ENCODE data around the gene AHCTF1. TPM values are rescaled to one million over a fixed set of nuclear protein-coding genes. Genes with fewer than 3 reads are reported as not detected.

The AHCTF1 gene
- total and polyA plus RNA-seq, 9 of the 15 experiments (the other 6 are each of a cell fraction or from before 2014, with no cell fraction given), result 9.4 to 102 (median 47.6) TPM

DNA sequence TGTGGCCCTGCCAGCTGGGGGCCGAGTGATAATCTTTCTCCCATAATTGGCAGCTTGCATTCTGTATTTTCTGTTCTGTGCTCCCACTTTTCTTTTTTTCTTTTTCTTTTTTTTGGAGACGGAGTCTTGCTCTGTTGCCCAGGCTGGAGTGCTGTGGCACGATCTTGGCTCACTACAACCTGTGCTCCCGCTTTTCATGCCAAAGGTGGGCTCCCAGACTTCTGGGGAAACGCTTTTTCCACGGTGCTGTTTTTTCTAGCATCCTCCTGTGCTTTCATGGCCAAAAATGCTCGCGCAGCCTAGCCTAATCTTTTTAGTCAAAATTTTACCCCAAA lies 585 bp upstream of the AHCTF1 start:
- no peaks in the 10 kb centered on the region for H3K9me1 ChIP-seq (ENCODE audit: control insufficient read depth, insufficient read depth, low read length)
- intact Hi-C loops (cut with micrococcal nuclease) (loop anchor here (10.0 kb wide), 1 partner anchor 368 kb away; the partner anchor contains the start of genes CNST and TFB2M), in situ Hi-C loops (cut with MboI) (no loop called here)
- no peak for ATAC-seq
- POLR2A ChIA-PET, result interaction anchor here (0.6 to 1.7 kb wide), 7 partner anchors 17 to 401 kb away, joined by 3 to 5 read pairs (median 4); no protein-coding TSS in a partner anchor
- WGBS (ENCODE audit: insufficient coverage, low coverage, missing lambda C conversion rate), result 5% methylated on average over 8 of the region's 8 CpGs
- BruUV-seq (replicated peaks), result no TSS peak
- peak overlapping the region; percentile 95 for H2AFZ ChIP-seq (ENCODE audit: low read depth, low read length)
- peak overlapping the region; percentile 94 for H3K27ac ChIP-seq (ENCODE audit: extremely low read depth, low read depth, low read length)
- H3K4me3 ChIP-seq, result peak overlapping the region; percentile 97
- H3K9ac ChIP-seq (ENCODE audit: insufficient read depth in 1 of 2, low read depth in 2 of 2, low read length in 2 of 2), result peak overlapping the region; percentile 94 to 100
- FAIRE-seq, result no peak
- H3K36me3 ChIP-seq (ENCODE audit: control insufficient read depth, insufficient read depth, low read length), result peaks cover 21% of the 10 kb centered on the region
- peaks cover 43% of the 10 kb centered on the region for H3K79me2 ChIP-seq (ENCODE audit: control insufficient read depth, insufficient read depth, low read length)
- no peak for DNase-seq (ENCODE audit: extremely low read depth in 1 of 4, low spot score in 3 of 4)
- peak overlapping the region; percentile 96 for H3K4me2 ChIP-seq (ENCODE audit: insufficient read depth, low read length)
- H3K4me1 ChIP-seq (replicated peaks in 1 of 2; ENCODE audit: control insufficient read depth in 2 of 2, insufficient read depth in 2 of 2, low read length in 2 of 2), result peaks cover 5 to 11% of the 10 kb centered on the region in 2 experiments; a peak in 4 of 5 replicates
- H3K27me3 ChIP-seq (ENCODE audit: control insufficient read depth in 2 of 2, insufficient read depth in 2 of 2, low read length in 2 of 2), result no peaks in the 10 kb centered on the region
- CTCF ChIA-PET (ENCODE audit: low intra/inter-chr PET ratio), result no interaction called here
- H3K9me3 ChIP-seq (replicated peaks; ENCODE audit: control insufficient read depth, insufficient read depth, low read depth, low read length), result no peaks in the 10 kb centered on the region
- peaks cover 4% of the 10 kb centered on the region; the same call in 1 of the 2 replicates for H4K20me1 ChIP-seq (replicated peaks; ENCODE audit: control insufficient read depth, insufficient read depth, low read length)
- TF ChIP-seq EP300 (IDR thresholded peaks at IDR 0.05; ENCODE audit: low read length) (no peak), ZNF212 (CRISPR knock-in tag; IDR thresholded peaks at IDR 0.05) (no peak), KDM1A (IDR thresholded peaks at IDR 0.05) (peak; percentile 64 to 70; a peak in 3 of 4 replicates), TAL1 (IDR thresholded peaks at IDR 0.05) (0 out of 2 replicates have a peak, but pooled peaks have one; percentile 18), PYGO2 (tag; IDR thresholded peaks at IDR 0.05) (no peak), NONO (IDR thresholded peaks at IDR 0.05; ENCODE audit: low read depth in 2 of 2, low read length in 1 of 2) (no peak), NELFE (IDR thresholded peaks at IDR 0.05; ENCODE audit: insufficient read depth, insufficient read length) (no peak), ID3 (CRISPR knock-in tag; IDR thresholded peaks at IDR 0.05) (no peak), ID3 (tag; IDR thresholded peaks at IDR 0.05) (0 out of 2 replicates have a peak, but pooled peaks have one; percentile 18), SMAD4 (CRISPR knock-in tag; conservative IDR thresholded peaks at IDR 0.05) (0 out of 2 replicates have a peak, but pooled peaks have one; percentile 2), HCFC1 (IDR thresholded peaks at IDR 0.05; ENCODE audit: low read depth, low read length) (no peak), ZNF41 (CRISPR knock-in tag; conservative IDR thresholded peaks at IDR 0.05) (no peak), ZNF175 (CRISPR knock-in tag; IDR thresholded peaks at IDR 0.05; ENCODE audit: low read depth) (peak; percentile 14), FOSL1 (tag; conservative IDR thresholded peaks at IDR 0.05) (0 out of 2 replicates have a peak, but pooled peaks have one; percentile 11), ZNF398 (CRISPR knock-in tag; IDR thresholded peaks at IDR 0.05) (no peak), BCOR (IDR thresholded peaks at IDR 0.05) (peak; percentile 88), HNRNPL (IDR thresholded peaks at IDR 0.05; ENCODE audit: low read depth, low read length) (0 out of 2 replicates have a peak, but pooled peaks have one; percentile 11), SMARCA4 (IDR thresholded peaks at IDR 0.05) (peak; percentile 66), DACH1 (IDR thresholded peaks at IDR 0.05; ENCODE audit: partially characterized antibody) (peak; percentile 5), PKNOX1 (IDR thresholded peaks at IDR 0.05) (0 out of 2 replicates have a peak, but pooled peaks have one; percentile 21)
- TF ChIP-seq, protein P1, sequence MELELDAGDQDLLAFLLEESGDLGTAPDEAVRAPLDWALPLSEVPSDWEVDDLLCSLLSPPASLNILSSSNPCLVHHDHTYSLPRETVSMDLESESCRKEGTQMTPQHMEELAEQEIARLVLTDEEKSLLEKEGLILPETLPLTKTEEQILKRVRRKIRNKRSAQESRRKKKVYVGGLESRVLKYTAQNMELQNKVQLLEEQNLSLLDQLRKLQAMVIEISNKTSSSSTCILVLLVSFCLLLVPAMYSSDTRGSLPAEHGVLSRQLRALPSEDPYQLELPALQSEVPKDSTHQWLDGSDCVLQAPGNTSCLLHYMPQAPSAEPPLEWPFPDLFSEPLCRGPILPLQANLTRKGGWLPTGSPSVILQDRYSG (tag; conservative IDR thresholded peaks at IDR 0.05; ENCODE audit: low read depth), result 0 out of 2 replicates have a peak, but pooled peaks have one; percentile 47

Data from K562 (cell line).